GM21360 (cell line): ENCODE data around the gene KCNK6.

Experiments used
- ATAC-seq: cut with Tn5 transposase; IDR thresholded peaks from one replicate; pipeline ENCODE4 v1.9.1; 2021; ENCODE audit warnings: mild to moderate bottlenecking, moderate library complexity; ENCODE audit not compliant: unreplicated experiment

KCNK6 gene

GRCh38 chr19:38319421-38320258 lies at the start of gene KCNK6:
Gene KCNK6, plus strand, starts transcription at chr19:38319845. Its CDS starts 106 bp downstream, at chr19:38319951.
- ATAC-seq, result no peak

GRCh38 chr19:38270587-38271167 lies 49.0 kb upstream of the KCNK6 start:
- no peak for ATAC-seq

GRCh38 chr19:38273499-38273898 lies 46.1 kb upstream of the KCNK6 start:
- ATAC-seq, result no peak

- no peak for ATAC-seq
These were observed 44.9 kb upstream of the KCNK6 start for GRCh38 chr19:38274739-38275138.

- ATAC-seq, result no peak
These were observed 42.6 kb upstream of the KCNK6 start for GRCh38 chr19:38276942-38277517.

- ATAC-seq, result no peak
These were observed 42.1 kb upstream of the KCNK6 start for GRCh38 chr19:38277549-38277948.

GRCh38 chr19:38277969-38278680 lies 41.5 kb upstream of the KCNK6 start:
- ATAC-seq, result no peak

- ATAC-seq, result no peak
These were observed 40.9 kb upstream of the KCNK6 start for GRCh38 chr19:38278751-38279150.

GRCh38 chr19:38280030-38280921 lies 39.4 kb upstream of the KCNK6 start:
- no peak for ATAC-seq

- ATAC-seq, result no peak
These were observed 37.7 kb upstream of the KCNK6 start for GRCh38 chr19:38281811-38282566.

GRCh38 chr19:38283271-38283670 lies 36.4 kb upstream of the KCNK6 start:
- no peak for ATAC-seq

- no peak for ATAC-seq
These were observed 35.2 kb upstream of the KCNK6 start for GRCh38 chr19:38284422-38284821.

- no peak for ATAC-seq
These were observed 34.1 kb upstream of the KCNK6 start for GRCh38 chr19:38285567-38285966.

- ATAC-seq, result no peak
These were observed 32.0 kb upstream of the KCNK6 start for GRCh38 chr19:38287604-38288003.

GRCh38 chr19:38288123-38288855 lies 31.4 kb upstream of the KCNK6 start:
- no peak for ATAC-seq

- ATAC-seq, result no peak
These were observed 29.7 kb upstream of the KCNK6 start for GRCh38 chr19:38289955-38290354.

- ATAC-seq, result no peak
These were observed 29.0 kb upstream of the KCNK6 start for GRCh38 chr19:38290631-38291147.

GRCh38 chr19:38291855-38292254 lies 27.8 kb upstream of the KCNK6 start:
- ATAC-seq, result no peak

- ATAC-seq, result no peak
These were observed 26.4 kb upstream of the KCNK6 start for GRCh38 chr19:38293281-38293680.
